WI38 (cell line): ENCODE data around the gene SP4.

Experiments used
- H3K4me3 ChIP-seq: 2 replicates; pipeline ENCODE4 v1.5.1; 2011; ENCODE audit warnings: low read depth, mild to moderate bottlenecking, control low read depth, low read length
- TF ChIP-seq, protein P1 (sequence below): IDR thresholded peaks from 2 replicates; pipeline ENCODE4 v1.5.1; 2012; ENCODE audit warnings: low read depth, mild to moderate bottlenecking, control low read depth, low read length

The SP4 gene

GRCh38 chr7:21427871-21428658 lies at the start of gene SP4:
SP4 (plus strand) TSS chr7:21428083; CDS start chr7:21428252, 169 bp downstream.
- peak within 1 kb of the TSS; percentile 89 for H3K4me3 ChIP-seq
- TF ChIP-seq, protein P1, sequence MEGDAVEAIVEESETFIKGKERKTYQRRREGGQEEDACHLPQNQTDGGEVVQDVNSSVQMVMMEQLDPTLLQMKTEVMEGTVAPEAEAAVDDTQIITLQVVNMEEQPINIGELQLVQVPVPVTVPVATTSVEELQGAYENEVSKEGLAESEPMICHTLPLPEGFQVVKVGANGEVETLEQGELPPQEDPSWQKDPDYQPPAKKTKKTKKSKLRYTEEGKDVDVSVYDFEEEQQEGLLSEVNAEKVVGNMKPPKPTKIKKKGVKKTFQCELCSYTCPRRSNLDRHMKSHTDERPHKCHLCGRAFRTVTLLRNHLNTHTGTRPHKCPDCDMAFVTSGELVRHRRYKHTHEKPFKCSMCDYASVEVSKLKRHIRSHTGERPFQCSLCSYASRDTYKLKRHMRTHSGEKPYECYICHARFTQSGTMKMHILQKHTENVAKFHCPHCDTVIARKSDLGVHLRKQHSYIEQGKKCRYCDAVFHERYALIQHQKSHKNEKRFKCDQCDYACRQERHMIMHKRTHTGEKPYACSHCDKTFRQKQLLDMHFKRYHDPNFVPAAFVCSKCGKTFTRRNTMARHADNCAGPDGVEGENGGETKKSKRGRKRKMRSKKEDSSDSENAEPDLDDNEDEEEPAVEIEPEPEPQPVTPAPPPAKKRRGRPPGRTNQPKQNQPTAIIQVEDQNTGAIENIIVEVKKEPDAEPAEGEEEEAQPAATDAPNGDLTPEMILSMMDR: no peak

- TF ChIP-seq, protein P1: no peak
- H3K4me3 ChIP-seq: no peak overlapping the region
These were observed 44.4 kb upstream of the SP4 start for GRCh38 chr7:21383227-21384220.

GRCh38 chr7:21393937-21394336 lies 33.9 kb upstream of the SP4 start:
- H3K4me3 ChIP-seq: no peak overlapping the region
- TF ChIP-seq, protein P1: no peak

DNA sequence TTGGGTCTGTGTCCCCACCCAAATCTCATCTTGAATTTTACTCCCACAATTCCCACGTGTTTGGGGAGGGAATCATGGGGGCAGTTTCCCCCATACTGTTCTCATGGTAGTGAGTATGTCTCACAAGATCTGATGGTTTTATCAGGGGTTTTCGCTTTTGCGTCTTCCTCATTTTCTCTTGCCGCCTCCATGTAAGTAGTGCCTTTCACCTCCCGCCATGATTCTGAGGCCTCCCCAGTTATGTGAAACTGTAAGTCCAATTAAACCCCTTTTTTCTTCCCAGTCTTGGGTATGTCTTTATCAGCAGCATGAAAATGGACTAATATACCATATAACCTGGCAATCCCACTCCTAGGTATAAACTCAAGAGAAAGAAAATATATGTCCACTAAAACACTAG lies 25.9 kb upstream of the SP4 start:
- TF ChIP-seq, protein P1: no peak
- H3K4me3 ChIP-seq: no peak overlapping the region

DNA sequence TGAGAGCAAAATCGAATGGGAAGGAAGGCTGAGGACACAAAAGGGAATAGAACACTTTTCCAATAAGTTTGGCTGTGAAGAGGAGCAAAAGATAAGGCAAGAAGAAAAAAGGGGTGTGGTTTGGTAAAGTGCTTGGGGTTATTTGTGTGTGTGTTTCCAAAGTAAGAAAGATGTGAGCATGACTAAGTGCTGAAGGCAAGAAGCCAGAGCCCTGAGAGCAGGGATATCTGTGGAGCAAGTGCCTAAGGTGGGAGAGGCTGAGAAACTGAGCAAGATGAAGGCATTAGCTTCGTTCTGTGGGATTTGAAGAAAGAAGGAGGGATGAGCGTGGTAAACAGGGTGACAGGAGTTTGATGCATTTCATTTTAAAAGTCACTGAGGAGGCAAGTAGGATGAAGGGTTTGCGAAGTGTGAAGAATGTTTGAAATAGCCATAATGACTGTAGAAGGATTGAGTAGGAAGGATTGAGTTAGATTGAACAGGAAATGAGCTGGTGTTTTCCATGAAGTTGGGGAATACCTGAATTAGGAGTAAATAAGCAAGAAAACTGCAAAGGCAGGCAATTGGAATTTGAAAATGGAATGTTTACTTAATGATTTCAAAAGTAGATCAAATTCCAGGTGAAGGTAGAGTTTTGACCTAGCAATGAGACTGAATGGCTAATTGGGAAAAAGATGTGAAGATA lies 19.9 kb upstream of the SP4 start:
- H3K4me3 ChIP-seq: no peak overlapping the region
- TF ChIP-seq, protein P1: no peak

DNA sequence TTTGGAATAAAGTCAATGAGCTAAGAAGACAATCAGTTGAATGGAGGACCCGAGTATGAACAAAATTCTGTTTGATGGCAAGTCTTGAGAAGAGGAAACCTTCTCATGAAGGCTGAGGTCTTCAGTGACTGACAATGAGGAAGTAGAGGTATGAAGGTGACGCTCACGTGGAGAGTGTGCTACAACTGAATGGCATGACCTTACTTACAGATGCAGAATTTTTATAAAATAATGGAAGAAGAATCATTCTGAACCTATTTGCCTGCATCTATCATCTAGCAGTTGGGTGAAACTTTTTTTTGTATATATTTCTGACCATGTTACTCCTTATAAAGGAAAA lies 19.4 kb upstream of the SP4 start:
- TF ChIP-seq, protein P1: no peak
- H3K4me3 ChIP-seq: no peak overlapping the region
